GM19351 (cell line): ENCODE data around the gene GRK3.
A peak's percentile ranks its signal among the peaks of the same experiment; 100 is the strongest.

Experiments used
- ATAC-seq: cut with Tn5 transposase; IDR thresholded peaks from one replicate; pipeline ENCODE4 v1.9.1; 2021; ENCODE audit warnings: mild to moderate bottlenecking, moderate library complexity; ENCODE audit not compliant: unreplicated experiment

GRK3 gene

DNA sequence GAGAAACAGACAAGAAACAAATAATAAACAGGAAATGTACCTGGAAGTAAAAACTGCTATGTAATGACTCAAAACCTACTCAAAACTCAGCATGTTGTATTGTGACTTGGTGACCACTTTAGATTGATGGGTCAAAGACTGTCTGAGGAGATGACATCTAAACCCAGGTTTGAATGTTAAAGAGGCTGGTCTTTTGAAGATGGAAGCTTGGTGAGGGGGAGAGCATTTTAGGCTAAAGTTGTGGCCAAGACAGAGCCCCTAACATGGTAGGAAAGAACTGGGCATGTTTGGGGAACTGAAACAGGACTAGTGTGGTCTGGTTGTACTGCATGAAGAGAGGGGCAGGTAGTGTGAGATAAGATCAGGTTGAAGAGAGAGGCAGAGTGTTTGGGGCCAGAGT is 92.2 kb downstream of the GRK3 start:
- peak; percentile 83 for ATAC-seq

DNA sequence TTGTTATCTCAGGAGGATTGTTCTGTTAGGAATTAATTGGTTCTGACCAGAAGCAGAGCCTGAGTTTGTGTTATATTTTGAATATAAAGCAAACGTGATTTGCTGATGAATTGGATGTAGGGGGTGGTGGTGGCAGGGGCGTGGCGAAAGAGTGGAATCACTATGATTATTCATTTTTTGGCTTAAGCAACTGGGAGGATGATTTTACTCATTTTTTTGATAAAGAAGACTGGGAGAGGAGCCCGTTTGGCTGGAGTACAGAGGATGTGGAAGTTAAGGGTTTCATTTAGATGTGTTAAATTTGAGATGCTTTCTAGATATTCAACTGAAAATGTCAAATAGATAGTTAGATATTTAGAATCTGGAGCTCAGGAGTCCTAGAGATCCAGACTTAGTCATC is 94.2 kb downstream of the GRK3 start:
- ATAC-seq, result no peak

GRCh38 chr22:25659413-25659812 is 94.9 kb downstream of the GRK3 start:
- ATAC-seq, result no peak

- no peak for ATAC-seq
These were observed 95.9 kb downstream of the GRK3 start for GRCh38 chr22:25660336-25660735.

- ATAC-seq, result no peak
These were observed 96.6 kb downstream of the GRK3 start for GRCh38 chr22:25661073-25661472.

DNA sequence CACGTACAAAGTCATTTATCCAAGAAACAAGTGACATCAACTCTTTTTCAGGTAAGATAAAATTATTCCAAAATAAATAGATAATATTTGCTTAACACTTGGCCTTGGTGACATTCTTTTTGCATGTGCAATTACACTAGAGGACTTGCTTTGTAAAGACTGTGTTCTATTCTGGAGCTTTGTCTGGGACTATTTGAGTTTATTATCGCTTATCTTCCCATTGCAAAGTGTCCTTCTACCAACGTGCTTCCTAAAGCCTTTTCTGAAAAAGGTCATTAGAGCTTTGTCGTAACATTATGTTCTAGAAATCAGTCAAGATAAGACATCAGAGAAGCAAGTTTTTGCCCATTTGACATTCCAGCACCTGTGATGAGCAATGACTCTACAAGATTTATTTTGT is 99.2 kb downstream of the GRK3 start:
- ATAC-seq, result no peak

DNA sequence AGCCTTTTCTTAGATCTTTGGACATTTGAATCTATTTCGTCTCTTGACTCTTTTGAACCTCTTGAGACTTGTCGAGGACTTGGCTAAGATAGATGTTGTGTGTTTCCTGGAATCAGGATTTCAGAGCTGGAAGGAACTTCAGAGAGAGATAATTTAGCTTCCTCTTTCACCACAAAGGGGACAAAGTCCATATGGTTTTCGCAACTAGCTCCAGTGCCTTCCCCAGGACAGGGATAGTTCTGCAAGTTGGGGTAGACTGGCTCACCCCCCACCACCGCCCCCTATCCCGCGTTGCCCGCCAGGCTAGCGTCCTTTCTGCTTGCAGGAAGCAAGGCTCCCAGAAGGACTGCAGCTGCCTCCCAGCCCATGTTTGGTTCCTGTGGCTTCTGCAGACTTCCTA is 101.8 kb downstream of the GRK3 start:
- ATAC-seq, result no peak

DNA sequence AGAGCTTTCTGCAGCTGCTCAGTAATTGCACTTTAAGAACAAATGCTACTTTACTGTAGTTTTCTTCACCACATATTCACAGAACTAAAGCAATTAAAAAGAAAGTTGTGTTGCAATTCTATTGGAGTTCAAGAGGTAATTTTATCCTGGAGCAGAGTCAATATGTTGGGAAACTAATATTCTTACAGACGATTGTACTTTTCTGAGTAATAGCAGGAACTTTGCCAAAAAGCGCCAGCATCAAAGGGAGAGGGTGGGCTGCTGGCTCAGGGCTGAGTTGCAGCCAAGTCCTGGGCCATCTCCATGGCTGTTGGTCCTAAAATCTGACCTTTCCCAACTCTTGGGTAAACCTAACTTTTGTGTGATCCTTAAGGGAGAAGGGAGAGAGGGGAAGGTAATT is 104.0 kb downstream of the GRK3 start:
- no peak for ATAC-seq

GRCh38 chr22:25669253-25670069 is 105.0 kb downstream of the GRK3 start:
- ATAC-seq, result no peak

DNA sequence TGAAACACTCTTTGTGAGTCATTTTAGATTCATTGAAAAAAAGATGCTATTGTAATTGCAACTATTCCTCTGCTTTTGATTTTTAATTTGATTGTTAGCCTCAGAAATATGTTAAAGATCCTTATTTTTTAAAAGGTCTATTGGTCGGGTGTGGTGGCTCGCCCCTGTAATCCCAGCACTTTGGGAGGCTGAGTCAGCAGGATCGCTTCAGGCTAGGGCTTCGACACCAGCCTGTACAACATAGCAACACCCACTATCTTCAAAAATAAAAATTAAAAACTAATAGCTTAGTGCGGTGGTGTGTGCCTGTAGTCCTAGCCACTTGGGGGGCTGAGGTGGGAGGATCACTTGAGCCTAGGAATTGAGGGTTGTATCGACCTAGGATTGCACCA is 105.6 kb downstream of the GRK3 start:
- no peak for ATAC-seq

DNA sequence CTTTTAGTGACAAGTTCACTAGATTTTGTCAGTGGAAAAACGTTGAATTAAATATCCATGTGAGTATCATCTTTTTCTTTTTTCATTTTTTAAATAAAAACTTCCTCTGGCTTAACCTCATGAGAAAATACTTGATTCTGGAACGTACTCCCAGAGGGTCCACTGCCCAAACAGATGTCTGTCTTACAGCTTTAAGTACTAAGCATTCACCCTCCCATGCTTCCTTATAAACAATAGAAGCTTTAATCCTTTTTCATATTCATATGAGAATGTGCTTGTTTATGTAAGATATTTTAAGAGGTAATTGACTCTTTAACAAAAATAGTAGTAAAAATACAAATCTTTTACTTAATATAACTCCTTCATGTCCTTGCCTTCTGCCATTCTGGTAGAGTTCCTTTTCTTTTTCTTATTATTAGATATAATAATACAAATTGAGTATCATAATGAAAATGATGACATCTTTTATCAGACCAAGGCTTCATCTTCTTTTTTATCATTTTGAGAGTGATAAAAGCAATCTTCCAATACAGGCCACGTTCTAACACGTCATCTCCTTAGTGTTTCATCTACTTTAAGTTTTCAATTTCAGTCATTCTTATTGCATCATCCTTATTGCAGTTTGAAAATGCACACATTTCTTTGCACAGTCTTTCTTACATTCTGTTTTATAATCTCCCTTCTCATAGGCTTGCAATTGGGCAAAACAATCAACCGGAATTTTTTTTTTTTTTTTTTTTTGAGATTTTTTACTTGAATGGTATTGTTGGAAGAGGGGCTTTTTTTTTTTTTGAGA is 108.0 kb downstream of the GRK3 start:
- no peak for ATAC-seq

- no peak for ATAC-seq
These were observed 109.2 kb downstream of the GRK3 start for GRCh38 chr22:25673713-25674112.

DNA sequence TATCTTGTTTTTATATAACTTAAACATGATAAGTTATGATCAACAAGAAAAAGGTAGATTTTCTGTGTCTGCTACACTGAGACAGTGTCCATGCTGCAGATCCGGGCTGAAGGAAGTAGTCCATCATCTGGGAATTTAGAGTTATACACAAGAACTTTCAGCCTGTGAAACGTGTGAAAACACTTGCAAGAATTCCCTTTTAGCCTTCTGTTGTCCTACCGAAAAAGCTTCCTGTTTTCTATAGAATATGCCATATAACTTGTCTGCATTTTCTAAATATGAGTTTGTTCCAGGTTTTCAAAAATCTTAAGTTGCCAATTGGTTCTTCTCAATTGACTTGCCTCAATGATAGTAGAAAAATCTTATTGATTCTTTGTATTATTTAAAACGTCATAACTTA is 113.2 kb downstream of the GRK3 start:
- ATAC-seq, result no peak

- no peak for ATAC-seq
These were observed 115.6 kb downstream of the GRK3 start for GRCh38 chr22:25680051-25680450.

DNA sequence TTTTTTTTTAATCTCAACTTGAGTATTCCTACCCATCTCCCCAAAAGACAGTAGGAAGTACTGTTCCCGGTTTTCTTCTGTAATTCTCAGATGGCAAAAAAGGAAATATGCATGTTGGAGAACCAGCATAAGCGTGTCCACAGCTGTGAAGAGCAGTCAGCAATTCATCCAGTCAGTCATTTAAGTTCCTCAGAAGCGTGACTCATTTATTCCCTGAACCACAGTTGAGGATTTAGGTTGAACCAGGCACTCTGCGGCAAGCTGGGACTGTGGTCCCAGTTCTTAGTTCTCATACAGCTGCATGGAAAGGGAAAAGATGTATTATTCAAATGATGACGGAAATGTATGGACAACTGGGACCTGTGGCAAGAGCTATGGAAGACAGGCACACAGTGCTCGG is 116.5 kb downstream of the GRK3 start:
- ATAC-seq, result no peak

GRCh38 chr22:25682109-25682508 is 117.6 kb downstream of the GRK3 start:
- no peak for ATAC-seq

DNA sequence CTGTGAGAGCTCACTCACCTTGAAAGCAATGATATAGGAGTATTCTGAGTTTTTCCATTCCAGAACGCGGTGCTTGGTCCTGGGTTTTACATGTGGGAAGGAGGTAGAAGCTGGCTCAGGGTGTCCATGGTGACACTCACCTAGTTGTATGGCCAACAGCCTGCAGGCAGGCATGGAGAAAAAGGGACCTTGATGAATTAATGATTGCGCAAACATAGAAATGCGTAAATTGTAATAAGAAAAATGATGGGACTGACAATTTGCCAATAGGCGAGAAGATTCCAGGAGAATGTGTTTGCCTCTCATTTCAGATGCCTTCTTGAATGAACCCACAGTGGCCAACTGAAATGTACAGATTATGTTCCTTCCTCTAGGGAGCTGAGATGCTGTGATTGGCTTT is 124.2 kb downstream of the GRK3 start:
- ATAC-seq, result no peak

DNA sequence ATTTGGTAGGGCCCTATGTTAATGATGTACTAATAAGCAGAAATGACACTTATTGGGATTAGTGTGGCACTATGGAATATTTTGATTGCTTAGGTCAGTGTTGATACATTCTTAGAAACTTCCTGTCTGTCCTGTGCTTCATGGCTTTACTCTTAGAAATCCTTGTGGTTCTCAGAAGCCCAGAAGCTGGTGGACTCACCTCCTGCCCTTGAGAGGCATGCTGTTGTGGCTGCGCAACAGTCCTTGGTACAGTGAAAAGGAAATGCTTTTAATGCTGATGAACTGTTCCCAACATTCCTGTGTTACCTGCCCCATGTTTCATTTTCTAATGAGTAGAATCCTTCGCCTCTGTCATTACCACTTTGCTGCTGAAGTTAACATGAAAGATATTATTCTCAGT is 125.2 kb downstream of the GRK3 start:
- no peak for ATAC-seq

GRCh38 chr22:25690798-25691197 is 126.3 kb downstream of the GRK3 start:
- ATAC-seq, result no peak

DNA sequence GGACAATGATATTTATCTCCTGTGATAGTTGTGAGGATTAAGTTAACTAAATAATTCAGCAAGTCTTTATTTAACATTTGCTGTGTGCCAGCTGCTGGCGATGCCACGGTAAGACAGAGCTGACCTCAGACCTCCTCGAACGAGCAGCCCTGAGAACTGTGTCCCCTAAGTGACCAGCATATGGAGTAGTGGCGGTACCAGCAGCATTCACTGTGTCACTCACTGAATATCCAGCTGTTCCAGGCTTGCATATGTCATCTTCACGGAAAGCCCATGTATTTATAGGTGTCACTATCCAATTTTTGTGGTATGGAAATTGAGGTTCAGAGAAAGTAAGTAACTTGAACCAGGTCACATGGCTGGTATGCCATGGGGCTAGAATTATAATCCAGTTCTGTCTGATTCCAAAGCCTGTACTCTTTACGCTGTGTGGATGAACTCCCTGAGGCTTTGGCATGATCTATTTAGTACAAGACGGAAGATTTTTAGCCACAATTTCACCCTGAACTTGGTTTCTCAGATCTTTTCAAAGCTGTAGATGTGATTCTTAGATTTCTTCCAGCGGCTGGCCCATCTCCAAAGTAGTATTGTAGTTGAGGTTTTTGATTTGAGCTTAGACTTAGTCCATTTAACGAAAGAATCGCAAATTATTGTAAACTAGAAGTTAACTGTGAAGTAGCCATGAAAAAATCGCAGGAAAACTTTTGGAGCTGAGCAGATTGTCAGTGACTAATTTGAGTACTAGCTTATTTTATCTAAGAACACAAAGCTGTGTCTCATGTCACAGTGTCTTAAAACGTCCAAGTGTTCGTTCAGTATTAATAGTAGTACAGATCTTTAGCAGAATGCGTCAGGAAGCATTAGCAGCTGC is 128.2 kb downstream of the GRK3 start:
- ATAC-seq, result no peak

DNA sequence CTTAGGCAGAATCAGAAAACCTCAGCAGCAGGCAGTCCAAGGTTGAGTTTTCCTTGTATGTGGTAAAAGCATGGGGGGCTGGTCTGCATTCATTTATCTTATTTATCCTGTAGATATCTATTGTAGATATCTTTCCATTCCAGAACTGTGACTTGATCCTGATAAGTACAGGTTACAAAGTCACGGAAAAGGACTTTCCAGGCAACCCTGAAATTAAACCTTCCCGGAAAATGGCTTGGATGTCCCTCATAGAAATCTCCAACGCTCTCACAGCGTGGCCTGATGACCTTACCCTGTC is 128.7 kb downstream of the GRK3 start:
- ATAC-seq, result no peak
